Mucosa of descending colon (tissue), 3 donors: ENCODE results near the gene PTGDS. TPM values are rescaled to one million over a fixed set of nuclear protein-coding genes. Genes with fewer than 3 reads are reported as not detected.

Source experiments
- ATAC-seq: fragments of 200-7000 bp; cut with Tn5 transposase; one replicate; pipeline ENCODE4 v1.9.1; 2020; ENCODE audit warnings: mild to moderate bottlenecking, moderate library complexity
- DNase-seq, 3 donors: peaks; one replicate each; pipeline ENCODE4 v3.0.0-alpha.2; 2020
- H3K36me3 ChIP-seq: fragments of 200-600 bp; one replicate; pipeline ENCODE4 v1.8.0; 2021; ENCODE audit warnings: low read depth, mild to moderate bottlenecking
- H3K4me1 ChIP-seq: fragments of 200-600 bp; one replicate; pipeline ENCODE4 v1.8.0; 2021; ENCODE audit warnings: low read depth, mild to moderate bottlenecking
- H3K4me3 ChIP-seq: fragments of 200-600 bp; one replicate; pipeline ENCODE4 v1.8.0; 2021; ENCODE audit warnings: mild to moderate bottlenecking
- H3K9me3 ChIP-seq: fragments of 200-600 bp; one replicate; pipeline ENCODE4 v1.8.0; 2021; ENCODE audit warnings: mild to moderate bottlenecking
- CTCF ChIP-seq: fragments of 200-600 bp; IDR thresholded peaks from one replicate; pipeline ENCODE4 v1.8.0; 2022; ENCODE audit warnings: antibody characterized with exemption, mild to moderate bottlenecking
- intact Hi-C, 2 donors: fragments of 100-400 bp; cut with DNase I in 1 of 2; cut with micrococcal nuclease in 1 of 2; formaldehyde crosslinking; loops; one replicate each; pipeline versions ENCODE4 v1.11.0 to v1.11.1; 2022; cut with DNase I, micrococcal nuclease
- total RNA-seq, 3 donors: library from RNA; stranded (reverse); fragmentation: NEBNext Ultra II Directional in 2 of 3; extraction: Animal tissue kit (Norgen Biotek cat#: 25700) in 2 of 3; gene quantifications; one replicate each; pipeline versions ENCODE4 v1.2.1 to v1.2.4, GENCODE V29; 2021 to 2023
- donor health status: DM: no; HTN: no; CAD: no; lungs with moderate emphysema.
- donor health status: DM: no; HTN: no; CAD: no.
- donor health status: DM: no; HTN: yes; CAD: no.

Gene PTGDS
- total RNA-seq, 3 donors from 2014 or later = 2.5 to 45.4 (median 16.1) TPM

DNA sequence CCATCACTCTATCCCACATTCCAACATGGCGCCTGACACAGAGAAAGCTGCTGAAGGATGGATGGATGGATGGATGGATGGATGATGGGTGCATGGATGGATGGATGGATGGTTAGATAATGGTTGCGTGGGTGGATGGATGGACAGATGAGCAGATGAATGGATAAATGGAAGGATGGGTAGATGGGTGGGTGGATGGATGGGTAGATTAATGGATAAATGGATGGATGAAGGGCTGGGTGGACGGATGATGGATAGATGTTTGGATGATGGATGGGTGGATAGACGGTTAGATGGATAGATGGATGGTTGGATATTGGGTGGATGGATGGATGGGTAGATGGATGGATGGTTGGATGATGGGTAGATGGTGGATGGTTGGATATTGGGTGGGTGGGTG lies 20.7 kb upstream of the PTGDS start:
- DNase-seq (no peak), ATAC-seq (no peak)
- Histone ChIP-seq H3K36me3 (no peaks in the 10 kb centered on the region), H3K4me3 (no peak overlapping the region), H3K4me1 (peaks cover 8% of the 10 kb centered on the region), H3K9me3 (no peaks in the 10 kb centered on the region)
- intact Hi-C loops = no loop called here
- TF ChIP-seq CTCF = no peak

GRCh38 chr9:136957461-136957860 lies 19.8 kb upstream of the PTGDS start:
- no peak for ATAC-seq
- no peak overlapping the region for H3K4me3 ChIP-seq
- intact Hi-C loops = no loop called here
- no peak for DNase-seq
- no peaks in the 10 kb centered on the region for H3K36me3 ChIP-seq
- H3K9me3 ChIP-seq = no peaks in the 10 kb centered on the region
- no peak for TF ChIP-seq CTCF
- H3K4me1 ChIP-seq = no peaks in the 10 kb centered on the region

GRCh38 chr9:136957901-136958300 lies 19.4 kb upstream of the PTGDS start:
- ATAC-seq (no peak), DNase-seq (no peak)
- H3K36me3 ChIP-seq = no peaks in the 10 kb centered on the region
- no peak for TF ChIP-seq CTCF
- no peaks in the 10 kb centered on the region for H3K9me3 ChIP-seq
- H3K4me1 ChIP-seq = no peaks in the 10 kb centered on the region
- intact Hi-C loops = no loop called here
- no peak overlapping the region for H3K4me3 ChIP-seq

GRCh38 chr9:136958473-136958872 lies 18.8 kb upstream of the PTGDS start:
- intact Hi-C loops = no loop called here
- ATAC-seq = no peak
- Histone ChIP-seq H3K9me3 (no peaks in the 10 kb centered on the region), H3K36me3 (no peaks in the 10 kb centered on the region), H3K4me1 (no peaks in the 10 kb centered on the region), H3K4me3 (no peak overlapping the region)
- TF ChIP-seq CTCF = no peak
- no peak for DNase-seq

DNA sequence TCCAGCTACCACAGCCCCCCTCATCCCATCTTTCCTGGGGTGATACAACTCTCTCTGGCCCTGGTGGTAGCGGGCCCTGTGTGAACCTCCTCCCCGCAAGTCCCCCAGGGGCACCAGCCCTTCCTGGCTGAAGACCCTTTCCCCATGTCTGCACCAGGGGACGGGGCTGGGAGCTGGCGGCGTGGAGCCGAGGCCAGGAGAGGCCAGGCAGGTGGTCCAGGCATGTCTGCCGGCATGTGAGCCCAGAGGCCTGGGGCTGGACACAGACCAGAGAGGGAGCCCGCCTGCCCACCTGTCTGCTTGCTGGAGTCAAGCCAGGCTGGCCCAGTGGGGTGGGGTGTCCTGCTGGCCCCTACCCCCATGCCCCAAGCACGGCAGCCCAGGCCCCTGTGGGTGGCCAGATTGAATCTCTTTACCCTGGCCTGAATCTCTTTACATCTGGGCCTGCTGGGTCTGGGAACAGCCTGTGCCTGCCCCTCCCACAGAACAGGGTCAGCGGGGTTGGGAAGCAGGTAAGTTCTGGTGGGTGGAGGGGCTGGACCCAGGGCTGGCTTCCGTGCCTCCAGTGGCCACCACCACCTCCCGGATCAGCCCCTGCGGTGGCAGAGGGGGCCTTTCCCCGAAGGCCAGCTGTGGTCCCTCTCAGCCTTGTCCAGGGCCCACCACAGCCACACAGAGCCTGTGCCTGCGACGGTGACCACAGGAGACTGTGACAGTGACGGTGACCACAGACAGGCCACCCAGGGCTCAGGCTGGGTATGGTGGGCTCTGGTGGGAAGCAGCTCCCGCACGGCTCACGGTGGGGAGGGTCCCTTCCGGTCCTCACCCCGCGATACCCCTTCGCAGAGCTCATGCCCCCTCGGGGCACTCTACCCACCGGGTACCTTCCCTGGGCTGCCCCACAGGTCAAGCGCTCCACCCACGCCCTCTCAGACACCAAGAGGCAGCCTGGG lies 18.1 kb upstream of the PTGDS start:
- intact Hi-C loops = no loop called here
- Histone ChIP-seq H3K36me3 (no peaks in the 10 kb centered on the region), H3K4me3 (no peak overlapping the region), H3K9me3 (no peaks in the 10 kb centered on the region), H3K4me1 (peaks cover 4% of the 10 kb centered on the region)
- DNase-seq (no peak), ATAC-seq (no peak)
- no peak for TF ChIP-seq CTCF
